IMR-90 (cell line): Measurements from ENCODE around the gene SRP9. TPM values are rescaled to one million over a fixed set of nuclear protein-coding genes. Genes with fewer than 3 reads are reported as not detected.
A peak's percentile ranks its signal among the peaks of the same experiment; 100 is the strongest.

Source experiments
- ATAC-seq: fragments of 200-7000 bp; cut with Tn5 transposase; 2 replicates; pipeline ENCODE4 v1.9.1; 2020; ENCODE audit warnings: low read depth, mild to moderate bottlenecking, moderate library complexity
- BruUV-seq: library from RNA; stranded (reverse); fragments of 400-500 nt; replicated peaks from 2 replicates; lab custom pipeline; 2021; lab: Mats Ljungman, UMichigan
- CTCF ChIA-PET: fragments of 300-600 bp; formaldehyde crosslinking; extraction: SDS; loops from one replicate; lab custom pipeline; 2021; ENCODE audit warnings: antibody characterized with exemption; lab: Yijun Ruan, JAX
- POLR2A ChIA-PET: fragments of 300-600 bp; sonication (Branson Sonifier 250); formaldehyde crosslinking; loops from one replicate; lab custom pipeline; 2022; ENCODE audit warnings: antibody characterized with exemption; ENCODE audit not compliant: unreplicated experiment; lab: Charles Lee
- DNase-seq: peaks from one replicate; pipeline ENCODE4 v3.0.0; 2013
- H2AFZ ChIP-seq: replicated peaks from 2 replicates; pipeline ENCODE3; 2013; ENCODE audit warnings: low read length, mild to moderate bottlenecking; ENCODE audit not compliant: poor library complexity
- H2AK5ac ChIP-seq: 2 replicates; pipeline ENCODE4 v1.6.1; 2013; ENCODE audit warnings: low read depth, low read length, inconsistent platforms
- H2AK9ac ChIP-seq: replicated peaks from 2 replicates; pipeline ENCODE3; 2013; ENCODE audit warnings: mild to moderate bottlenecking, low read depth, low read length, moderate library complexity; ENCODE audit not compliant: poor library complexity
- H2BK120ac ChIP-seq: 2 replicates; pipeline ENCODE4 v1.6.1; 2013; ENCODE audit warnings: low read depth, low read length, inconsistent platforms
- H2BK15ac ChIP-seq: 3 replicates; pipeline ENCODE4 v1.6.1; 2013; ENCODE audit warnings: low read depth, low read length, inconsistent platforms
- H2BK20ac ChIP-seq: 2 replicates; pipeline ENCODE4 v1.6.1; 2013; ENCODE audit warnings: low read depth, mild to moderate bottlenecking, inconsistent platforms, low read length, moderate library complexity
- H2BK5ac ChIP-seq: 2 replicates; pipeline ENCODE4 v1.6.1; 2013; ENCODE audit warnings: mild to moderate bottlenecking, low read depth, low read length, inconsistent platforms; ENCODE audit not compliant: poor library complexity, severe bottlenecking
- H3K14ac ChIP-seq: replicated peaks from 2 replicates; pipeline ENCODE4 v1.6.1; 2013; ENCODE audit warnings: low read depth, low read length, inconsistent platforms
- H3K18ac ChIP-seq: 2 replicates; pipeline ENCODE4 v1.6.1; 2013; ENCODE audit warnings: low read depth, low read length, control low read depth
- H3K23ac ChIP-seq: 2 replicates; pipeline ENCODE4 v1.6.1; 2013; ENCODE audit warnings: low read depth, low read length, inconsistent platforms
- H3K27ac ChIP-seq: 2 replicates; pipeline ENCODE4 v1.5.1; 2013; ENCODE audit warnings: mild to moderate bottlenecking, control low read depth, low read length; ENCODE audit not compliant: insufficient read depth
- H3K27me3 ChIP-seq: 2 replicates; pipeline ENCODE4 v1.6.1; 2013; ENCODE audit warnings: low read length; ENCODE audit not compliant: control insufficient read depth, insufficient read depth
- H3K36me3 ChIP-seq: 2 replicates; pipeline ENCODE4 v1.6.1; 2013; ENCODE audit warnings: low read length, mixed read lengths; ENCODE audit not compliant: control insufficient read depth, insufficient read depth
- H3K4ac ChIP-seq: 2 replicates; pipeline ENCODE4 v1.6.1; 2013; ENCODE audit warnings: low read depth, low read length, inconsistent platforms
- H3K4me1 ChIP-seq: 2 replicates; pipeline ENCODE4 v1.6.1; 2013; ENCODE audit warnings: low read length, mixed read lengths; ENCODE audit not compliant: control insufficient read depth, insufficient read depth
- H3K4me2 ChIP-seq: 2 replicates; pipeline ENCODE4 v1.6.1; 2013; ENCODE audit warnings: low read depth, mild to moderate bottlenecking, control low read depth, low read length, moderate library complexity
- H3K4me3 ChIP-seq: 2 replicates; pipeline ENCODE4 v1.5.1; 2013; ENCODE audit warnings: low read depth, mild to moderate bottlenecking, control low read depth, low read length, moderate library complexity; ENCODE audit not compliant: insufficient read depth
- H3K56ac ChIP-seq: 2 replicates; pipeline ENCODE4 v1.6.1; 2013; ENCODE audit warnings: low read length, inconsistent platforms; ENCODE audit not compliant: insufficient read depth; ENCODE audit errors: extremely low read depth
- H3K79me1 ChIP-seq, 2 experiments: 2 replicates each; pipeline ENCODE4 v1.6.1; 2013; ENCODE audit warnings: low read length in 2 of 2, inconsistent platforms in 1 of 2, low read depth in 1 of 2
- H3K9ac ChIP-seq: 2 replicates; pipeline ENCODE4 v1.6.1; 2013; ENCODE audit warnings: low read depth, low read length, control low read depth
- H3K9me1 ChIP-seq: 2 replicates; pipeline ENCODE4 v1.6.1; 2013; ENCODE audit warnings: low read length, inconsistent platforms; ENCODE audit not compliant: insufficient read depth
- H3K9me3 ChIP-seq: 2 replicates; pipeline ENCODE4 v1.6.1; 2013; ENCODE audit warnings: low read length; ENCODE audit not compliant: control insufficient read depth, insufficient read depth
- H4K20me1 ChIP-seq: 2 replicates; pipeline ENCODE4 v1.6.1; 2013; ENCODE audit warnings: low read length, inconsistent platforms; ENCODE audit not compliant: insufficient read depth
- H4K5ac ChIP-seq: 2 replicates; pipeline ENCODE4 v1.6.1; 2013; ENCODE audit warnings: mild to moderate bottlenecking, low read depth, low read length, control low read depth
- H4K8ac ChIP-seq, 2 experiments: 2 replicates each; pipeline ENCODE4 v1.6.1; 2013; ENCODE audit warnings: low read depth in 2 of 2, low read length in 2 of 2, control low read depth in 1 of 2, inconsistent platforms in 1 of 2
- H4K91ac ChIP-seq: 2 replicates; pipeline ENCODE4 v1.6.1; 2013; ENCODE audit warnings: low read depth, low read length, inconsistent platforms; ENCODE audit not compliant: insufficient read depth
- CEBPB ChIP-seq: IDR thresholded peaks from 2 replicates; pipeline ENCODE4 v1.6.1; 2012; ENCODE audit warnings: low read depth, low read length, improper control_type of control experiment
- USF2 ChIP-seq: fragments of 150-350 bp; IDR thresholded peaks from 2 replicates; pipeline ENCODE4 v1.6.1; 2017; ENCODE audit warnings: mild to moderate bottlenecking, antibody characterized with exemption, low read length, low read depth
- WGBS, 2 experiments: methylation state at CpG; one replicate each; pipeline versions ENCODE4 v1.1.5 to v1.1.7; 2013; ENCODE audit warnings: missing lambda C conversion rate in 2 of 2; ENCODE audit not compliant: insufficient read length in 1 of 2; ENCODE audit errors: extremely low coverage in 2 of 2; 5-methylcytosine and 5-hydroxymethylcytosine counted together
- dilution Hi-C: fragments of 300-500 bp; cut with HindIII; formaldehyde crosslinking; loops from one replicate; pipeline ENCODE4 v1.14.3; 2018; ENCODE audit warnings: low sequenced_read_pairs; ENCODE audit not compliant: unreplicated experiment
- in situ Hi-C: fragments of 300-500 bp; cut with MboI; formaldehyde crosslinking; loops from 3 replicates; pipeline ENCODE4 v1.14.3; 2019; ENCODE audit warnings: low sequenced_read_pairs, inconsistent platforms, mixed read lengths
- intact Hi-C: fragments of 100-400 bp; cut with micrococcal nuclease; formaldehyde crosslinking; loops from 2 replicates; pipeline ENCODE4 v1.10.0; 2022
- polyA plus RNA-seq, 3 experiments: library from polyadenylated mRNA; depleted of rRNA; stranded (reverse); fragments of >200 nt; gene quantifications; 2 replicates each; pipeline ENCODE4 v1.2.3, GENCODE V29; 2012; ENCODE audit warnings: low replicate concordance in 1 of 3
- total RNA-seq: library from RNA; depleted of rRNA; stranded (reverse); fragments of >200 nt; gene quantifications from 2 replicates; pipeline ENCODE4 v1.2.3, GENCODE V29; 2012

Gene SRP9
- total and polyA plus RNA-seq, 2 of the 4 experiments (the other 2 are of a cell fraction): 230 to 295 TPM

DNA sequence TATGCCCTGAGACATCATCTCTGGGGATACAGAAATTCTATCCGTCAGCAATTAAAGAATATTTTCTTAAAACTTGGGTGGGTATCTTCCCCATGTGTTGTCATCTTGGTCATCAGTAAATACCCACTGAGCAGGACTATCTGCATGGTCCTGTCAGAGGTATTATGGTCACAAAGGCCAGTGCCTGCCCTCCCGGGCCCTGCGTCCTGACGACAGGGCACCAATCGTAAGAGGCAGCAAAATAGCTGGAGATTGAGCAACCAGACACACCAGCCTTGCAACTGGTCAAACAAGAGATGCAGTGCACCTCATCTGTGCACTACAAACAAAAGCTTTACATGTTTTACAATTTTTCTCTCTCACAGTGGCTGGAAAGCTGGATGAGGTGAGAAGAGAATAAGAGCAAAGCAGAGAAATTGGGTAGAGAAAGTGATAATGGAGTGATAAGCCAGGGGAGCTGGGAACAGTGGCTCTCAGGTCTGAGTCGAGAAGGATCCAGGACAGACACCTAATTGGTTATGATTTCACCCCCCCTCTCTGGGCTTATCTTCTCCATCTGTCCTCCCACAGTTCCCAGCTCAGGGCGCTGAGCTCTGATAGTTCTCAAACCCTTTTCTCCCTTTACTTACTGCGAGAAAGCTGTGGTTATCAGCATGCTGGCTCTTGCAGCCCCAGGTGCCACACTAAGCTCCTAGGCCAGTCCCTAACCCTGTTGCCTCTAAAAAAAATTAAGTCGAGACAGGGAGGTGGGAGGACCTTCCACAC is 8.8 kb upstream of the SRP9 start:
- Histone ChIP-seq H3K9me3 (no peaks in the 10 kb centered on the region), H2BK5ac (no peak overlapping the region), H4K8ac (peak overlapping the region in 1 of 2 experiments; percentile 88; a peak in 1 of 4 replicates), H3K9me1 (peaks cover 20% of the 10 kb centered on the region), H3K18ac (peak overlapping the region; percentile 34; the same call in 1 of the 2 replicates), H3K36me3 (no peaks in the 10 kb centered on the region), H3K4me1 (peaks cover 30% of the 10 kb centered on the region), H3K56ac (no peak overlapping the region), H3K79me1 (0 out of 4 replicates have a peak, but pooled peaks cover 0 to 3% of the 10 kb centered on the region in 2 experiments), H2AK9ac (no peak overlapping the region), H3K23ac (no peak overlapping the region), H2BK15ac (peak overlapping the region; percentile 34; the same call in 2 of the 3 replicates), H3K27ac (peak overlapping the region; percentile 77; the same call in 1 of the 2 replicates), H3K14ac (0 out of 2 replicates have a peak overlapping the region, but pooled peaks have one; percentile 7), H4K20me1 (peaks cover 4% of the 10 kb centered on the region; the same call in 1 of the 2 replicates), H2AK5ac (peak overlapping the region; percentile 84), H2AFZ (no peak overlapping the region), H3K27me3 (no peaks in the 10 kb centered on the region), H3K9ac (no peak overlapping the region), H2BK20ac (peak overlapping the region; percentile 71), H4K5ac (peak overlapping the region; percentile 13; the same call in 1 of the 2 replicates), H3K4me3 (no peak overlapping the region), H4K91ac (peak overlapping the region; percentile 87), H3K4me2 (no peak overlapping the region), H2BK120ac (peak overlapping the region; percentile 90), H3K4ac (peak overlapping the region; percentile 73)
- in situ Hi-C loops: loop anchor here (5.0 kb wide), 1 partner anchor 122 kb away; no protein-coding TSS in a partner anchor
- BruUV-seq: no TSS peak
- intact Hi-C loops: no loop called here
- WGBS, 2 experiments: 85% methylated on average over 7 of the region's 9 CpGs; no CpG with 5 or more reads in 1 of the 2 experiments
- ATAC-seq (no peak), DNase-seq (no peak)
- dilution Hi-C loops: no loop called here
- CTCF ChIA-PET: interaction anchor here (0.5 to 0.7 kb wide), 2 partner anchors 110 to 158 kb away, joined by 3 to 4 read pairs; no protein-coding TSS in a partner anchor
- TF ChIP-seq CEBPB: peak; percentile 39; the same call in 1 of the 2 replicates
- no peak for TF ChIP-seq USF2
- POLR2A ChIA-PET: no interaction called here
